ENCODE measurements around the gene CACNA2D4. TPM values are rescaled to one million over a fixed set of nuclear protein-coding genes. Genes with fewer than 3 reads are reported as not detected.
A peak's percentile ranks its signal among the peaks of the same experiment; 100 is the strongest.

CACNA2D4 gene, protein sequence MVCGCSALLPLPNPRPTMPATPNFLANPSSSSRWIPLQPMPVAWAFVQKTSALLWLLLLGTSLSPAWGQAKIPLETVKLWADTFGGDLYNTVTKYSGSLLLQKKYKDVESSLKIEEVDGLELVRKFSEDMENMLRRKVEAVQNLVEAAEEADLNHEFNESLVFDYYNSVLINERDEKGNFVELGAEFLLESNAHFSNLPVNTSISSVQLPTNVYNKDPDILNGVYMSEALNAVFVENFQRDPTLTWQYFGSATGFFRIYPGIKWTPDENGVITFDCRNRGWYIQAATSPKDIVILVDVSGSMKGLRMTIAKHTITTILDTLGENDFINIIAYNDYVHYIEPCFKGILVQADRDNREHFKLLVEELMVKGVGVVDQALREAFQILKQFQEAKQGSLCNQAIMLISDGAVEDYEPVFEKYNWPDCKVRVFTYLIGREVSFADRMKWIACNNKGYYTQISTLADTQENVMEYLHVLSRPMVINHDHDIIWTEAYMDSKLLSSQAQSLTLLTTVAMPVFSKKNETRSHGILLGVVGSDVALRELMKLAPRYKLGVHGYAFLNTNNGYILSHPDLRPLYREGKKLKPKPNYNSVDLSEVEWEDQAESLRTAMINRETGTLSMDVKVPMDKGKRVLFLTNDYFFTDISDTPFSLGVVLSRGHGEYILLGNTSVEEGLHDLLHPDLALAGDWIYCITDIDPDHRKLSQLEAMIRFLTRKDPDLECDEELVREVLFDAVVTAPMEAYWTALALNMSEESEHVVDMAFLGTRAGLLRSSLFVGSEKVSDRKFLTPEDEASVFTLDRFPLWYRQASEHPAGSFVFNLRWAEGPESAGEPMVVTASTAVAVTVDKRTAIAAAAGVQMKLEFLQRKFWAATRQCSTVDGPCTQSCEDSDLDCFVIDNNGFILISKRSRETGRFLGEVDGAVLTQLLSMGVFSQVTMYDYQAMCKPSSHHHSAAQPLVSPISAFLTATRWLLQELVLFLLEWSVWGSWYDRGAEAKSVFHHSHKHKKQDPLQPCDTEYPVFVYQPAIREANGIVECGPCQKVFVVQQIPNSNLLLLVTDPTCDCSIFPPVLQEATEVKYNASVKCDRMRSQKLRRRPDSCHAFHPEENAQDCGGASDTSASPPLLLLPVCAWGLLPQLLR
- 1.5 TPM for polyA plus RNA-seq (2013, experiment 1 of 4)
- polyA plus RNA-seq (2013, experiment 2 of 4) = 3.4 TPM
- polyA plus RNA-seq (2013, experiment 3 of 4) = 2.0 TPM
- 3.0 TPM for polyA plus RNA-seq (2013, experiment 4 of 4)

DNA sequence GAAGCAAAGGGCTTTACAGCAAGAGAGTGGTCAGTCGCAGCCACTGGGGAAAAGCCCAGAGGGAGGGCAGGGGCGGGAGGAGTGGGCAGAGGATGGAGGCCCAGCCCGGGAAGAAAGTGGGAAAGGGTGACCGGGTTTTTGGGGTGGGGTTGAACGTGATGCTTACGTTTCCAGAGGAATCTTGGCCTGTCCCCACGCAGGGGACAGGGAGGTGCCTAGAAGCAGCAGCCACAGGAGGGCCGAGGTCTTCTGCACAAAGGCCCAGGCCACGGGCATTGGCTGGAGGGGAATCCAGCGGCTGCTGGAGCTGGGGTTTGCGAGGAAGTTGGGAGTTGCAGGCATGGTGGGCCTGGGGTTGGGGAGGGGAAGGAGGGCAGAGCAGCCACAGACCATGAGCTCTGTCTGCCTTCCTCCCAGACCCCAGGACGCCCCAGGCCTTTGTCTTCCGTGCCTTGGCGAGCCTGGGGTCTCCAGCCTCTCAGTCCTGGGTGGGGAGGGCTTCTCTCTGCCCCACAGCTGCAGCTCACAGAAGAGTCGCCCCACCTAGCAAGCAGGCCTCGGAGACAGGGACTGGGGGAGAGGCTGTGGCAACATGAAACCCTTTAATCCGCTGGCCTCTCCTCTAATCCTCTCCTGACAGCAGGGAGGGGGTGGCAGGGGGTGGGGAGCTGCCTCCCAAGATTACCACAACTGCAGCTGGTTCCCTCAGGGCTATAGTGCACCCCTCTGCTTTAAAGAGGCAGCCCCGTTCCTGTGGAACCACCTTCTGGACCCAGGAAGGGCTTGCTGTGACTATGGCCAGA, at the start of gene CACNA2D4:
Gene CACNA2D4, minus strand, starts transcription at position 572 of the 803 bp plus-strand sequence. Its CDS starts 179 bp downstream, at position 393.
- Histone ChIP-seq H3K27ac (ENCODE audit: insufficient read depth, low read depth, low read length, poor library complexity, severe bottlenecking) (peak within 1 kb of the TSS; percentile 76), H3K4me1 (ENCODE audit: control insufficient read depth, insufficient read depth, low read length) (peaks cover 24% of the 10 kb centered on the region), H3K4me3 (ENCODE audit: insufficient read depth, low read depth, low read length) (no peak within 1 kb of the TSS), H3K36me3 (ENCODE audit: control insufficient read depth, insufficient read depth, low read length) (no peaks in the 10 kb centered on the region), H3K27me3 (ENCODE audit: control insufficient read depth, insufficient read depth, low read length, poor library complexity, severe bottlenecking) (no peaks in the 10 kb centered on the region), H3K9me3 (ENCODE audit: control insufficient read depth, low read length) (no peaks in the 10 kb centered on the region)
- 41 to 51% methylated on average over 18 of the region's 18 CpGs for WGBS, 2 experiments

DNA sequence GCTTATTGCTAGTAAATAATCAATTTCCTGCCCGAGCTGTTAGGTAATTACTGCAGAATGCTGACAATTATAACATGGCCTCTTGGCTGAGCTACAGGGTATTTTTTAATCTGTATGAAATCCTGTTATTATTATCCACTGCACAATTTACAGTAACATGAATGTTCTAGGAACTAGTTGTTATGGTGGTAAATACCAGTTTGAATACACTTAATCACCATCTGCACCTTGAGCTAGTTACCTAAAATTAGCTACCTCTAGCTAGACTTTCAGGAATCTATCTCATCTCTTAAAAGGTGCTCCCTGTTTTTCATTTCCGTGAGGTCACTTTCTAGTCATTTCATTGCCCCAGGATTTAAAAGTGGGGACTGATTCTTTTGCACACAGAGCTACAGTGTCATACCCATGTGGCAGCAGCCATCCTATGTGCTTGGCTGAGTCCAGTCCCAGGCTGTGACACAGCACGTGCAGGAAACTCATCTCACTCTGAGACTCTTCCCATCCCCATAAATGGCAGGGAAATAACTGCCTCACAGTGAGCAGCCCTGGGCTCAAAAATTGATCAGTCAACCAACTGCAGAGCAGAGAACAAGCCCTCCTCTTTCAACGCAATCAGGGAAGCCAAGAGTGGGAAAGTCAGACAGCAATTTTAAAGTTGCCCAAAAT, 48.2 kb upstream of the CACNA2D4 start:
- peaks cover 4% of the 10 kb centered on the region for H3K36me3 ChIP-seq (ENCODE audit: control insufficient read depth, insufficient read depth, low read length)

DNA sequence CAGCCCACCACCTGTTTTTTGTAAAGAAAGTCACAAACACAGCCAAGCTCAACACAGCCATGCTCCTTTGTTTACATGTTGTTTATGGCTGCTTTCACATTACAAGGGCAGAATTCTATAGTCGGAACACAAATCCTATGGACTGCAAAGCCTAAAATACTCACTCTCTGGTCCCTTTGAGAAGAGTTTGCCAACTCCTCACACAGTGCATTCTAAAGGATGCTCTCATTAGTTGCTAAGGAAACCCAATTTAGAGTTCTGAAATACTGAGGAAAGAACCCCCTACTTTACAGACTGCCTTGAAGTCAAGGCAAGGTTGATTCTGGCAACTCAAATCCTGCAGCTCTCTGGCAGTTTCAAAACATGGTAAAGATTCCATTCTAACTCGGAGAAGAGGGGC, 47.5 kb upstream of the CACNA2D4 start:
- Histone ChIP-seq H3K36me3 (ENCODE audit: control insufficient read depth, insufficient read depth, low read length) (peaks cover 4% of the 10 kb centered on the region), H3K27me3 (ENCODE audit: control insufficient read depth, insufficient read depth, low read length, poor library complexity, severe bottlenecking) (no peaks in the 10 kb centered on the region), H3K9me3 (ENCODE audit: control insufficient read depth, low read length) (no peaks in the 10 kb centered on the region), H3K4me3 (ENCODE audit: insufficient read depth, low read depth, low read length) (no peak overlapping the region), H3K4me1 (ENCODE audit: control insufficient read depth, insufficient read depth, low read length) (no peaks in the 10 kb centered on the region), H3K27ac (ENCODE audit: insufficient read depth, low read depth, low read length, poor library complexity, severe bottlenecking) (no peak overlapping the region)
- WGBS, 2 experiments = 88 to 91% methylated on average over 2 of the region's 2 CpGs

More for the DNA sequence above, 48.2 kb upstream of the CACNA2D4 start:
- no peaks in the 10 kb centered on the region for H3K9me3 ChIP-seq (ENCODE audit: control insufficient read depth, low read length)
- H3K27me3 ChIP-seq (ENCODE audit: control insufficient read depth, insufficient read depth, low read length, poor library complexity, severe bottlenecking) = no peaks in the 10 kb centered on the region
- H3K4me3 ChIP-seq (ENCODE audit: insufficient read depth, low read depth, low read length) = no peak overlapping the region
- no peak overlapping the region for H3K27ac ChIP-seq (ENCODE audit: insufficient read depth, low read depth, low read length, poor library complexity, severe bottlenecking)
- H3K4me1 ChIP-seq (ENCODE audit: control insufficient read depth, insufficient read depth, low read length) = no peaks in the 10 kb centered on the region
- 91 to 92% methylated on average over 4 of the region's 4 CpGs for WGBS, 2 experiments

DNA sequence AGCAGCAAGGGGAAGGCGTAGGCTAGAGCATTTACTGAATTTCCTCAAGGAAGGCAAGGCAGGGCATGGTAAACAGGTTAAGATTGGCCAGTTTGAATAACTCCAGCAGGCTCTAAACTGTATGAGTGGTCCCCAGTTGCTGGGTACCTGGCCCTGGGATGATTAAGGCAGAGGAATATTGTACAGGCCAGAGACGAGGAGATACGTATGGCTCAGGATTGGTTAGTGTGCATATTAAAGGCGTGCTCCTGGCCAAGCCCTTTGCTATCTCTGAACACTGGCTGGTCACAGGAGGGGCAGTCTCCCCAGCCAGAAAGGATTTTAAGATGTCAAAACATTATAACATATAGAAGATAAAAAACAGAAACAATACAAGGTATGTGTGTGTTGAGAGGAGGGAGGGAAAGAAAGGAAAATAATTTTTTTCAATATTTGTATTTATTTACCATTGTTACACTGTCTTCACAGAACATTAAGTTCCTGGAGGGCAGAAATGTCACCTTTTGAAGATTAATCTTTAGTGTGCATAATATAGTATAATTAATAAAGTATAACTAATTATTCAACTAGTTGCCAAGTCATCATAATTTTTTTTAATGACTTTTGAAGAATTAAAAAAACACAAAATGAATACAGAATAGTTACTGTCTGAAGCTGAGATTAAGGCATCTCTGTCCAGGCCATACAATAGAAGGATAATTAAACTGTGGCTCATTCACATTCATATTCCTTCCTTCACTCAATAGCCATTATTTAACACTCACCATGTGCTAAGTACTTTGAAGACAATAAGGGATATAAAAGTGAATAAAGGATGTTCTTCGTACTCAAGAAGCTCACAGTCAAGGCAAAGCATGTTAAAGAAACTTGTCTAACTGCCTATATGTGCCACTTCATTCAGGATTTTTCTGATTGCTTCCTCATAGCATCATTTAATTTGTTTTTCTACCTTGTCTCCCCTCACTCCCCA, 43.9 kb upstream of the CACNA2D4 start:
- WGBS, 2 experiments = 94% methylated on average over 5 of the region's 5 CpGs
- Histone ChIP-seq H3K4me1 (ENCODE audit: control insufficient read depth, insufficient read depth, low read length) (no peaks in the 10 kb centered on the region), H3K27ac (ENCODE audit: insufficient read depth, low read depth, low read length, poor library complexity, severe bottlenecking) (no peak overlapping the region), H3K36me3 (ENCODE audit: control insufficient read depth, insufficient read depth, low read length) (peaks cover 4% of the 10 kb centered on the region), H3K27me3 (ENCODE audit: control insufficient read depth, insufficient read depth, low read length, poor library complexity, severe bottlenecking) (no peaks in the 10 kb centered on the region), H3K4me3 (ENCODE audit: insufficient read depth, low read depth, low read length) (no peak overlapping the region), H3K9me3 (ENCODE audit: control insufficient read depth, low read length) (no peaks in the 10 kb centered on the region)

DNA sequence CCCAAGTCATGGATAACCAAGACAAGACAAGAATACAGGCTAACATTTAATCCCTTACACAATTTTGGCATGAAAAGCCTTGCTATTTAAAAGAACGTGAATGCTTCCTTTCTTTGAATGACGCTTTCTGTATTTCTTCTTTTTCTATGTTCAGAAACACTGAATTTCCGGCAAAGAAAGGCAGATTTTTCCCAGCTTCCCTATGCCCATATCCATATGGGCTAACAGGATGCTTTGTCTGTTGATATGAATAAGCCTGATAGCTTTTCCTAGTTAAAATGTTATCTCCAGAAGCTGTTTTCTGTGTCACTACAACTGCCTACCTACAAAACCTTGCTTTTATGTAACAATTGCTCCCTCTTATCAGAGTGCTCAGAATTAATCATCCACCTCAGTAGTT, 38.3 kb upstream of the CACNA2D4 start:
- no peaks in the 10 kb centered on the region for H3K9me3 ChIP-seq (ENCODE audit: control insufficient read depth, low read length)
- H3K4me1 ChIP-seq (ENCODE audit: control insufficient read depth, insufficient read depth, low read length) = no peaks in the 10 kb centered on the region
- H3K27ac ChIP-seq (ENCODE audit: insufficient read depth, low read depth, low read length, poor library complexity, severe bottlenecking) = no peak overlapping the region
- no peak overlapping the region for H3K4me3 ChIP-seq (ENCODE audit: insufficient read depth, low read depth, low read length)
- peaks cover 22% of the 10 kb centered on the region for H3K36me3 ChIP-seq (ENCODE audit: control insufficient read depth, insufficient read depth, low read length)
- H3K27me3 ChIP-seq (ENCODE audit: control insufficient read depth, insufficient read depth, low read length, poor library complexity, severe bottlenecking) = no peaks in the 10 kb centered on the region
- WGBS, 2 experiments = 88 to 93% methylated on average over 3 of the region's 3 CpGs

DNA sequence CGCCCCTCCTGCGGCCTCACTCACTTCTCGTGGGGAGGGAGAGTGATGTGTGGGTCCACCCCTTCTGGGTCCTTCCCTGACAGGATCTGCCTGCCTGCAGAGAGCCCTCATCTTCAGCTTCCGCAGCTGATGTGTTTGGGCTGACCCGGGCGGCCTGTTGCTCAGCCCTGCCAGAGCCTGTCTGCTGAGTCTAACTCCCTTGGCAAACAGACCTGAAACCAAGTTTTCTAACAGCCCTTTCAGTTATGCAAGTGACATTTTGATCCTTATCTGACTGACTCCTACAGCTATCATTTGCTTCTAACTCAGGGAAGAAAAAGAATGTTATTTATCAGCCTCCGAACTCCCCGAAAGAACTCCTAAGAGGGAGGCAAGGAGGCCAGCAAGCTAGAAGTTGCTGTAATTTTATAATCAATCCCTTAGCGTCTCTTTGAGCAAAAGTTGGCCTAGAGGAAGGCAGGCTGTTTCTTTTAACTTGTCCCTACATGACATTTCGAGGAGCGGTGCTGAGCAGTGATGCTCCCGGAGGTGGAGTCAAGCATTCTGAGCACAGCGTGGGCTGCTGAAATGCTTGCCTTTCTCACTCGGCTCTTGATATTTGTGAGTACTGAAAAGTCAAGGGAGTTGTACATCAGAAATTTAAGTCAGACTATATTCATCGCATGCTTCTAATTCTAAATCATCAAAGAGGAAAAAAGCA, 31.5 kb upstream of the CACNA2D4 start:
- WGBS, 2 experiments = 90 to 92% methylated on average over 15 of the region's 15 CpGs
- Histone ChIP-seq H3K36me3 (ENCODE audit: control insufficient read depth, insufficient read depth, low read length) (peaks cover 51% of the 10 kb centered on the region), H3K4me3 (ENCODE audit: insufficient read depth, low read depth, low read length) (no peak overlapping the region), H3K9me3 (ENCODE audit: control insufficient read depth, low read length) (no peaks in the 10 kb centered on the region), H3K27me3 (ENCODE audit: control insufficient read depth, insufficient read depth, low read length, poor library complexity, severe bottlenecking) (no peaks in the 10 kb centered on the region), H3K4me1 (ENCODE audit: control insufficient read depth, insufficient read depth, low read length) (no peaks in the 10 kb centered on the region), H3K27ac (ENCODE audit: insufficient read depth, low read depth, low read length, poor library complexity, severe bottlenecking) (no peak overlapping the region)

DNA sequence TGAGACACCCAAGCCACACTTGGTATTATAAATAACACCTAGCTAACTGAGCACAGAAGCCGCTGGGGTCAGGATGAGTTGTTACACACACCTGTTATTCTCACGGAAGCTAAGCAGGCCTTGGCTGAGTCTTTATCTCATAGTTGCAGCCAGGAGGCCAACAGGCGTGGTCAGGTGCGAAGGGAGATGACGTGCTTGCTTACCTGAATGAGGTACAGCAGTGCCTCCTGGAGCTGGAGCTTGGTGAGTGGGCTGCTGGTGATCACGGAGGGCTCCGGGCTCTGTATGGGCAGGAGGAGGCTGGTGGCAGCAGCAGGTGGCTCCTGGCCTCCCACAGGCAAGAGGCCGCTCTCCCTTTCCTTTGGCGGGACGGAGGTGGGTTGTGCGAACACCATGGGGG, 30.4 kb upstream of the CACNA2D4 start:
- Histone ChIP-seq H3K27ac (ENCODE audit: insufficient read depth, low read depth, low read length, poor library complexity, severe bottlenecking) (no peak overlapping the region), H3K4me1 (ENCODE audit: control insufficient read depth, insufficient read depth, low read length) (no peaks in the 10 kb centered on the region), H3K36me3 (ENCODE audit: control insufficient read depth, insufficient read depth, low read length) (peaks cover 46% of the 10 kb centered on the region), H3K4me3 (ENCODE audit: insufficient read depth, low read depth, low read length) (no peak overlapping the region), H3K9me3 (ENCODE audit: control insufficient read depth, low read length) (no peaks in the 10 kb centered on the region), H3K27me3 (ENCODE audit: control insufficient read depth, insufficient read depth, low read length, poor library complexity, severe bottlenecking) (no peaks in the 10 kb centered on the region)
- WGBS, 2 experiments = 96 to 98% methylated on average over 11 of the region's 11 CpGs

DNA sequence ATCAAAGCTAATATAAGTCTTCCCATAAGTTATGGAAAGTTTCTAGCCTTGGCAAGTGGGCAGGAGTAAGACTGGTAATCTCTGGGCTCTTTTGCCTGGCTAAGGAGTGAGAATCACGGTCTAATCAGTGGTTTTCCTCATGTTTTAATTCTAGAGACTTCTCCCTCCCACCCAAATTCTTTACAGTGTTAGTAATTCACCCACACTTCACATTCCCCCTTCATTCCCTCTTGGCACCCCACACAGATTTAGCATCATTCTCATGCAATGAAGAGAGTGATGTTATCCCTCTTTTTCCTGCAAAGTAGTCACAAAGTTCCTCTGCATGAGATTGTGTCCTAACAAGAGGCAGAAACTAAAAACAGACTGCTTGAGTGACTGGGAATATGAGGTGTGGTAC, 28.6 kb upstream of the CACNA2D4 start:
- H3K4me3 ChIP-seq (ENCODE audit: insufficient read depth, low read depth, low read length) = no peak overlapping the region
- 40 to 43% methylated on average over 1 of the region's 1 CpG for WGBS, 2 experiments
- H3K4me1 ChIP-seq (ENCODE audit: control insufficient read depth, insufficient read depth, low read length) = no peaks in the 10 kb centered on the region
- peaks cover 36% of the 10 kb centered on the region for H3K36me3 ChIP-seq (ENCODE audit: control insufficient read depth, insufficient read depth, low read length)
- H3K27ac ChIP-seq (ENCODE audit: insufficient read depth, low read depth, low read length, poor library complexity, severe bottlenecking) = no peak overlapping the region
- no peaks in the 10 kb centered on the region for H3K27me3 ChIP-seq (ENCODE audit: control insufficient read depth, insufficient read depth, low read length, poor library complexity, severe bottlenecking)
- no peaks in the 10 kb centered on the region for H3K9me3 ChIP-seq (ENCODE audit: control insufficient read depth, low read length)
